PFSK-1 (cell line): ENCODE results near the gene PSMA3.

Experiments
- FOXP2 ChIP-seq: optimal IDR thresholded peaks from 2 replicates; pipeline ENCODE3; 2011; ENCODE audit warnings: borderline replicate concordance, control low read depth, inconsistent platforms; ENCODE audit not compliant: insufficient read depth; ENCODE audit errors: extremely low read length, extremely low read depth
- POLR2AphosphoS5 ChIP-seq: IDR thresholded peaks from 2 replicates; pipeline ENCODE4 v1.6.1; 2012; ENCODE audit warnings: low read depth, mild to moderate bottlenecking, control low read depth, low read length, moderate library complexity
- SIN3A ChIP-seq: IDR thresholded peaks from 2 replicates; pipeline ENCODE4 v1.6.1; 2012; ENCODE audit warnings: mild to moderate bottlenecking, low read length, moderate library complexity, borderline replicate concordance; ENCODE audit not compliant: insufficient read depth
- TAF1 ChIP-seq: IDR thresholded peaks from 2 replicates; pipeline ENCODE4 v1.6.1; 2012; ENCODE audit warnings: low read length, control low read depth, borderline replicate concordance; ENCODE audit not compliant: insufficient read depth
- TF ChIP-seq, protein P1 (sequence below), 2 experiments: IDR thresholded peaks; 2 replicates each; pipeline versions ENCODE4 v1.6.1 to v1.8.0; 2011 to 2012; ENCODE audit warnings: low read depth in 2 of 2, low read length in 2 of 2, control low read depth in 1 of 2, inconsistent platforms in 1 of 2, mild to moderate bottlenecking in 1 of 2, moderate library complexity in 1 of 2; ENCODE audit not compliant: insufficient read depth in 1 of 2

PSMA3 gene

DNA sequence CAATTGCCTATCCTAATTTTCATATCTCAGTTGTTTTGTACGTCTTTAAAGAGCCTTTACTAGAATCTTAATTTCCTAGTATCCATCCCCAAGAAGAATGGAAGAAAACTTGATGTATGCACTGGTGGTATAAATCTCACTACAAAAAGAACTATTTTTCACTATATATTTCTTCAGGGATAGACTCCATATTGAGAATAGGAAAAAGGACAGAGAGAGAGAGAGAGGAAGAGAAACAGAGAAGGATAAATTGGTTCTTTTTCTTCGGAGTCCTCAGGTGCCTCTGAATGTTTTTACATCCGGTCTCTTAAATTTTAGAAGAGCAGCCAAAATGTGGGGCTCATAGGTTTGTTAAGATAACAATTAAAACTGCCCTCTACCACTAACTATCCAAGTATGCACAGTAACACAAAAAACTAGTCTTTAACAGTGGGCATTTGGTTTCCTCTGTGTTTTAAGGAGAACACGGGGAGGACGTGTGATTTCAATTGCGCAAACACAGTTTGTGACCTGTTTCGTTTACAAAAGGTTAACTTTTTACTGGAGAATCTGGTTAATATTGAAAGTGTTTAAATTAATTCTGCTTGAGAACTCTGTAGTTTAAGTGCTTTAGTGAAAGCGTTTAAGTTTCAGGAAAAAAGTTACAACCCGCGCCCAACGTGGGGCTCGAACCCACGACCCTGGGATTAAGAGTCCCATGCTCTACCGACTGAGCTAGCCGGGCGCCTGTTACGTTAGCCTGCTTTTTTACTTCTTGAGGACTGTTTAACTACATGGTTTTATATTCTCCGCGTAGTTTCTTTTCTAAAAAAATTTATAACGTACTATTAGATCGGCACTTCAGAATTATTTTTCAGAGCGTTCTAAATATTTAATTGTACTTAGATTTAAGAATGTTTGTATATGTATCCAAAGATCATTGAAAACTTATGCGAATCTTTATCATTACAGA, 5.1 kb upstream of the PSMA3 start:
- TF ChIP-seq, protein P1, sequence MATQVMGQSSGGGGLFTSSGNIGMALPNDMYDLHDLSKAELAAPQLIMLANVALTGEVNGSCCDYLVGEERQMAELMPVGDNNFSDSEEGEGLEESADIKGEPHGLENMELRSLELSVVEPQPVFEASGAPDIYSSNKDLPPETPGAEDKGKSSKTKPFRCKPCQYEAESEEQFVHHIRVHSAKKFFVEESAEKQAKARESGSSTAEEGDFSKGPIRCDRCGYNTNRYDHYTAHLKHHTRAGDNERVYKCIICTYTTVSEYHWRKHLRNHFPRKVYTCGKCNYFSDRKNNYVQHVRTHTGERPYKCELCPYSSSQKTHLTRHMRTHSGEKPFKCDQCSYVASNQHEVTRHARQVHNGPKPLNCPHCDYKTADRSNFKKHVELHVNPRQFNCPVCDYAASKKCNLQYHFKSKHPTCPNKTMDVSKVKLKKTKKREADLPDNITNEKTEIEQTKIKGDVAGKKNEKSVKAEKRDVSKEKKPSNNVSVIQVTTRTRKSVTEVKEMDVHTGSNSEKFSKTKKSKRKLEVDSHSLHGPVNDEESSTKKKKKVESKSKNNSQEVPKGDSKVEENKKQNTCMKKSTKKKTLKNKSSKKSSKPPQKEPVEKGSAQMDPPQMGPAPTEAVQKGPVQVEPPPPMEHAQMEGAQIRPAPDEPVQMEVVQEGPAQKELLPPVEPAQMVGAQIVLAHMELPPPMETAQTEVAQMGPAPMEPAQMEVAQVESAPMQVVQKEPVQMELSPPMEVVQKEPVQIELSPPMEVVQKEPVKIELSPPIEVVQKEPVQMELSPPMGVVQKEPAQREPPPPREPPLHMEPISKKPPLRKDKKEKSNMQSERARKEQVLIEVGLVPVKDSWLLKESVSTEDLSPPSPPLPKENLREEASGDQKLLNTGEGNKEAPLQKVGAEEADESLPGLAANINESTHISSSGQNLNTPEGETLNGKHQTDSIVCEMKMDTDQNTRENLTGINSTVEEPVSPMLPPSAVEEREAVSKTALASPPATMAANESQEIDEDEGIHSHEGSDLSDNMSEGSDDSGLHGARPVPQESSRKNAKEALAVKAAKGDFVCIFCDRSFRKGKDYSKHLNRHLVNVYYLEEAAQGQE (IDR thresholded peaks at IDR 0.05; ENCODE audit: insufficient read depth in 1 of 2, low read depth in 2 of 2, low read length in 2 of 2), result no peak
- TF ChIP-seq FOXP2 (no peak), POLR2AphosphoS5 (no peak), SIN3A (no peak), TAF1 (no peak)

DNA sequence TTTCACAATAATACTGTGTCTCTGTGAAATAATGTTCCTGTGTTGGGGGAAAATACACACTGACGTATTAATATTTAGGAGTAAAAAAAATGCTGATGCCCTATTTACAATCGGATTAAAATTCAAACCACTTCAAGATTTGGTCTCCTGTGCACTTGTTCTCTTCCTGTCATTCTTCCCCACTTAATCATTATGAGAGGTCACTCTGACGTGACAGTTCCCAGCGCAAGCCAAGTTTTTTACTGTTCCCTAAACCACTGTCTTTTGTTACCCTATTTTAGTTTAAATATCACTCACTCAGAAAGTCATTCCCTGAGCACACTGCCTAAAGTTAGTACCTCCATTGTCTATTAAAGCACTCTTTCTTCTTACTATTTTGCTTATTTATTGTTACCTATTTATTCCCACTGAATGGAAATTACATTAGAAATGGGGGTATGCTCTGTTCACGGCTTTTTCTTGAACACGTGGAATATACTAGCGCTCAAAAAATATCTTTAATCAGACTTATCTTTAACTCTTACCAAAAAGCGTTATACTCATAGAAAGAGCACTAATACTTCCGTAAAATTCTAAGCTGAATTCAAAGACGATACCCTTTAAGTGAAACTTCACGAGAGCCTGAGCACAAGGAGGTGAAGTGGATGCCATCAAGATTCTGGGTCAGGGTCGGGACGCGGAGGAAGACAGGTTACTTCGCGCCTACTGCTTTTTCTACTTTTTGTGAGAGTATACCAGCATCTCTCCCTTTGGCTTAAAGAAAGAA, 670 bp upstream of the PSMA3 start:
- no peak for TF ChIP-seq FOXP2
- no peak for TF ChIP-seq TAF1
- TF ChIP-seq POLR2AphosphoS5, result no peak
- TF ChIP-seq, protein P1 (IDR thresholded peaks at IDR 0.05; ENCODE audit: insufficient read depth in 1 of 2, low read depth in 2 of 2, low read length in 2 of 2), result no peak

DNA sequence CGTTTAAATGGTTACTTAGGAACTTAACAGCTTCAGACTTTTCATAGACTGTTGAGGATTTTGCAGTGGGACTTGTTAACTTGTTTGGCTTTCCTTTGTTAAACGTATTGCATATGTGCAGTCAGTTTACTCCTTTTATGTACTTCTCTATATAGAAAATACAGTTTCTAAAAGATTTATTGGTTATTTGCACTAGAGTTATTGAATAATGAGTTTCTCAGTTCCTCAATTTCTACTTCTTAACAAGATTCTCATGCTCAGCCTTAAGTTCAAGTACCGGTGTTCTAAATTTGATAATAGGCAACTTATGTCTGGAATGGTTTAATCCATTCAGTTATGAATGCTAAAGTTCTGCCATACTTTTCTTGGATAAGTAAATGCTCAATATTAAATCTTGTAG, 919 bp downstream of the PSMA3 start:
- no peak for TF ChIP-seq TAF1
- TF ChIP-seq, protein P1 (IDR thresholded peaks at IDR 0.05; ENCODE audit: insufficient read depth in 1 of 2, low read depth in 2 of 2, low read length in 2 of 2), result no peak
- no peak for TF ChIP-seq POLR2AphosphoS5
- TF ChIP-seq FOXP2, result no peak
- TF ChIP-seq SIN3A, result no peak

GRCh38 chr14:58249611-58250010, 5.0 kb downstream of the PSMA3 start:
- TF ChIP-seq TAF1 (no peak), POLR2AphosphoS5 (no peak), FOXP2 (no peak), SIN3A (no peak)
- TF ChIP-seq, protein P1 (IDR thresholded peaks at IDR 0.05; ENCODE audit: insufficient read depth in 1 of 2, low read depth in 2 of 2, low read length in 2 of 2), result no peak
